ENCODE measurements around the gene GNG2.

GNG2 gene

DNA sequence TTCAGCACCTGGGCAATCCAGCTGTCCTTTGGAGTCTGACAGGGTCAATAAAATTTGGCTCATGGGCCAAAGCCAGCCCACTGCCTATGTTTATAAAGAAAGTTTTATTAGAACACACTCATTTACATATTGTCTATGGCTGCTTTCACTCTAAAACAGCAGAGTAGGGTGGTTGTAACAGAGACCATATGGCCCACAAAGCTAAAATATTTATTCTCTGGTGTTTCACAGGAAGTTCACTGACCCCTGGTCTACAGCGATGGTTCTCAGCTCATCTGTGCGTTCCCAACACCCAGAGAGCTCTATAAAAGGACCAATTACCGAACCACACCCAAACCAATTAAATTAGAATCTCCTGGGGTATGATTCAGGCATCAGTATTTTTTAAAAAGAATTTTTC lies 91.2 kb downstream of the GNG2 start (continued):
- TF ChIP-seq OVOL3 (tag by site-specific recombination; IDR thresholded peaks at IDR 0.05) = no peak
- no peak for TF ChIP-seq ZNF274 (IDR thresholded peaks at IDR 0.05; ENCODE audit: low read length)
- TF ChIP-seq ZNF274 (tag by site-specific recombination; IDR thresholded peaks at IDR 0.05; ENCODE audit: borderline replicate concordance) = no peak
- TF ChIP-seq ZNF350 (tag by site-specific recombination; IDR thresholded peaks at IDR 0.05) = no peak
- TF ChIP-seq, protein P1, sequence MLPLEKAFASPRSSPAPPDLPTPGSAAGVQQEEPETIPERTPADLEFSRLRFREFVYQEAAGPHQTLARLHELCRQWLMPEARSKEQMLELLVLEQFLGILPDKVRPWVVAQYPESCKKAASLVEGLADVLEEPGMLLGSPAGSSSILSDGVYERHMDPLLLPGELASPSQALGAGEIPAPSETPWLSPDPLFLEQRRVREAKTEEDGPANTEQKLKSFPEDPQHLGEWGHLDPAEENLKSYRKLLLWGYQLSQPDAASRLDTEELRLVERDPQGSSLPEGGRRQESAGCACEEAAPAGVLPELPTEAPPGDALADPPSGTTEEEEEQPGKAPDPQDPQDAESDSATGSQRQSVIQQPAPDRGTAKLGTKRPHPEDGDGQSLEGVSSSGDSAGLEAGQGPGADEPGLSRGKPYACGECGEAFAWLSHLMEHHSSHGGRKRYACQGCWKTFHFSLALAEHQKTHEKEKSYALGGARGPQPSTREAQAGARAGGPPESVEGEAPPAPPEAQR (tag by site-specific recombination; IDR thresholded peaks at IDR 0.05) = no peak
- no peak for TF ChIP-seq EGR2 (tag by site-specific recombination; IDR thresholded peaks at IDR 0.05; ENCODE audit: low read depth)
- no peak for TF ChIP-seq ZNF169 (tag by site-specific recombination; IDR thresholded peaks at IDR 0.05)
- TF ChIP-seq KLF16 (tag by site-specific recombination; IDR thresholded peaks at IDR 0.05) = no peak
- TF ChIP-seq PRDM1 (tag by site-specific recombination; IDR thresholded peaks at IDR 0.05) = no peak
- TF ChIP-seq ZIC2 (tag by site-specific recombination; IDR thresholded peaks at IDR 0.05) = no peak

DNA sequence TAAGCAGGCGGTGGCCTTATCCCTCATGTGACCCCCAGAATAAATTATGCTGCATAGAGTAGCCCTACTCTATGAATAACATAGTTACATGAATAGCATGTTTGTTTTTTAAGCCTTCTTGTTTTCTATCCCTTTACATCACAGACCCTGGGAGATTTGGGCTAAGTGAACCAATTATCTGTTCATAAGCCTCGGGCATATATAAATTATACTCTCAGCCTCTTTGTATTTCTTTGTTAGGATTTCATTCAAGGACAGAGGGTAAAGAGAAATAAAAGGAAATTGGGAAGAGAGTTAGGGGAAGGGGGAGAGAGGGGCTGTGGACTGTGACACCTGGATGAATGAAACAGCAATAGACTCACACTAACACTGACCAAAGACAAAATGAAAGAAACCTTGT lies 93.6 kb downstream of the GNG2 start:
- POLR2A ChIA-PET = no interaction called here
- Histone ChIP-seq H3K4me3 (ENCODE audit: low read depth, low read length) (no peak overlapping the region), H3K27ac (ENCODE audit: extremely low read depth, low read depth, low read length) (no peak overlapping the region), H3K9me3 (ENCODE audit: control insufficient read depth, insufficient read depth, low read depth, low read length) (no peaks in the 10 kb centered on the region), H3K4me1 (ENCODE audit: control insufficient read depth, insufficient read depth, low read length) (no peaks in the 10 kb centered on the region), H3K36me3 (ENCODE audit: control insufficient read depth in 2 of 2, insufficient read depth in 1 of 2, low read length in 2 of 2) (no peaks in the 10 kb centered on the region)
- TF ChIP-seq, protein P2, sequence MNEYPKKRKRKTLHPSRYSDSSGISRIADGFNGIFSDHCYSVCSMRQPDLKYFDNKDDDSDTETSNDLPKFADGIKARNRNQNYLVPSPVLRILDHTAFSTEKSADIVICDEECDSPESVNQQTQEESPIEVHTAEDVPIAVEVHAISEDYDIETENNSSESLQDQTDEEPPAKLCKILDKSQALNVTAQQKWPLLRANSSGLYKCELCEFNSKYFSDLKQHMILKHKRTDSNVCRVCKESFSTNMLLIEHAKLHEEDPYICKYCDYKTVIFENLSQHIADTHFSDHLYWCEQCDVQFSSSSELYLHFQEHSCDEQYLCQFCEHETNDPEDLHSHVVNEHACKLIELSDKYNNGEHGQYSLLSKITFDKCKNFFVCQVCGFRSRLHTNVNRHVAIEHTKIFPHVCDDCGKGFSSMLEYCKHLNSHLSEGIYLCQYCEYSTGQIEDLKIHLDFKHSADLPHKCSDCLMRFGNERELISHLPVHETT (tag by site-specific recombination; IDR thresholded peaks at IDR 0.05) = no peak
- TF ChIP-seq KLF10 (tag by site-specific recombination; IDR thresholded peaks at IDR 0.05) (no peak), ZNF121 (tag by site-specific recombination; IDR thresholded peaks at IDR 0.05) (no peak), ZNF544 (tag by site-specific recombination; IDR thresholded peaks at IDR 0.05) (no peak), ZNF391 (tag by site-specific recombination; IDR thresholded peaks at IDR 0.05; ENCODE audit: borderline replicate concordance, low read depth) (no peak), ZFP3 (tag by site-specific recombination; IDR thresholded peaks at IDR 0.05; ENCODE audit: low read depth) (no peak), ZNF221 (tag by site-specific recombination; IDR thresholded peaks at IDR 0.05; ENCODE audit: borderline replicate concordance) (no peak), PRDM1 (tag by site-specific recombination; IDR thresholded peaks at IDR 0.05) (no peak), HOXD13 (CRISPR knock-in tag; IDR thresholded peaks at IDR 0.05; ENCODE audit: borderline replicate concordance) (no peak), ZNF830 (tag by site-specific recombination; IDR thresholded peaks at IDR 0.05; ENCODE audit: low read depth) (no peak), ZNF837 (tag by site-specific recombination; IDR thresholded peaks at IDR 0.05) (no peak), ZNF843 (tag by site-specific recombination; IDR thresholded peaks at IDR 0.05) (no peak), ZNF433 (tag by site-specific recombination; IDR thresholded peaks at IDR 0.05; ENCODE audit: low read depth) (no peak)
- TF ChIP-seq, protein P3, sequence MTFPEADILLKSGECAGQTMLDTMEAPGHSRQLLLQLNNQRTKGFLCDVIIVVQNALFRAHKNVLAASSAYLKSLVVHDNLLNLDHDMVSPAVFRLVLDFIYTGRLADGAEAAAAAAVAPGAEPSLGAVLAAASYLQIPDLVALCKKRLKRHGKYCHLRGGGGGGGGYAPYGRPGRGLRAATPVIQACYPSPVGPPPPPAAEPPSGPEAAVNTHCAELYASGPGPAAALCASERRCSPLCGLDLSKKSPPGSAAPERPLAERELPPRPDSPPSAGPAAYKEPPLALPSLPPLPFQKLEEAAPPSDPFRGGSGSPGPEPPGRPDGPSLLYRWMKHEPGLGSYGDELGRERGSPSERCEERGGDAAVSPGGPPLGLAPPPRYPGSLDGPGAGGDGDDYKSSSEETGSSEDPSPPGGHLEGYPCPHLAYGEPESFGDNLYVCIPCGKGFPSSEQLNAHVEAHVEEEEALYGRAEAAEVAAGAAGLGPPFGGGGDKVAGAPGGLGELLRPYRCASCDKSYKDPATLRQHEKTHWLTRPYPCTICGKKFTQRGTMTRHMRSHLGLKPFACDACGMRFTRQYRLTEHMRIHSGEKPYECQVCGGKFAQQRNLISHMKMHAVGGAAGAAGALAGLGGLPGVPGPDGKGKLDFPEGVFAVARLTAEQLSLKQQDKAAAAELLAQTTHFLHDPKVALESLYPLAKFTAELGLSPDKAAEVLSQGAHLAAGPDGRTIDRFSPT (tag by site-specific recombination; IDR thresholded peaks at IDR 0.05) = no peak
- TF ChIP-seq, protein P4, sequence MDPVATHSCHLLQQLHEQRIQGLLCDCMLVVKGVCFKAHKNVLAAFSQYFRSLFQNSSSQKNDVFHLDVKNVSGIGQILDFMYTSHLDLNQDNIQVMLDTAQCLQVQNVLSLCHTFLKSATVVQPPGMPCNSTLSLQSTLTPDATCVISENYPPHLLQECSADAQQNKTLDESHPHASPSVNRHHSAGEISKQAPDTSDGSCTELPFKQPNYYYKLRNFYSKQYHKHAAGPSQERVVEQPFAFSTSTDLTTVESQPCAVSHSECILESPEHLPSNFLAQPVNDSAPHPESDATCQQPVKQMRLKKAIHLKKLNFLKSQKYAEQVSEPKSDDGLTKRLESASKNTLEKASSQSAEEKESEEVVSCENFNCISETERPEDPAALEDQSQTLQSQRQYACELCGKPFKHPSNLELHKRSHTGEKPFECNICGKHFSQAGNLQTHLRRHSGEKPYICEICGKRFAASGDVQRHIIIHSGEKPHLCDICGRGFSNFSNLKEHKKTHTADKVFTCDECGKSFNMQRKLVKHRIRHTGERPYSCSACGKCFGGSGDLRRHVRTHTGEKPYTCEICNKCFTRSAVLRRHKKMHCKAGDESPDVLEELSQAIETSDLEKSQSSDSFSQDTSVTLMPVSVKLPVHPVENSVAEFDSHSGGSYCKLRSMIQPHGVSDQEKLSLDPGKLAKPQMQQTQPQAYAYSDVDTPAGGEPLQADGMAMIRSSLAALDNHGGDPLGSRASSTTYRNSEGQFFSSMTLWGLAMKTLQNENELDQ (tag by site-specific recombination; IDR thresholded peaks at IDR 0.05; ENCODE audit: low read depth) = no peak
- TF ChIP-seq, protein P5, sequence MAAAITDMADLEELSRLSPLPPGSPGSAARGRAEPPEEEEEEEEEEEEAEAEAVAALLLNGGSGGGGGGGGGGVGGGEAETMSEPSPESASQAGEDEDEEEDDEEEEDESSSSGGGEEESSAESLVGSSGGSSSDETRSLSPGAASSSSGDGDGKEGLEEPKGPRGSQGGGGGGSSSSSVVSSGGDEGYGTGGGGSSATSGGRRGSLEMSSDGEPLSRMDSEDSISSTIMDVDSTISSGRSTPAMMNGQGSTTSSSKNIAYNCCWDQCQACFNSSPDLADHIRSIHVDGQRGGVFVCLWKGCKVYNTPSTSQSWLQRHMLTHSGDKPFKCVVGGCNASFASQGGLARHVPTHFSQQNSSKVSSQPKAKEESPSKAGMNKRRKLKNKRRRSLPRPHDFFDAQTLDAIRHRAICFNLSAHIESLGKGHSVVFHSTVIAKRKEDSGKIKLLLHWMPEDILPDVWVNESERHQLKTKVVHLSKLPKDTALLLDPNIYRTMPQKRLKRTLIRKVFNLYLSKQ (tag by site-specific recombination; IDR thresholded peaks at IDR 0.05; ENCODE audit: borderline replicate concordance) = no peak
- TF ChIP-seq, protein P6, sequence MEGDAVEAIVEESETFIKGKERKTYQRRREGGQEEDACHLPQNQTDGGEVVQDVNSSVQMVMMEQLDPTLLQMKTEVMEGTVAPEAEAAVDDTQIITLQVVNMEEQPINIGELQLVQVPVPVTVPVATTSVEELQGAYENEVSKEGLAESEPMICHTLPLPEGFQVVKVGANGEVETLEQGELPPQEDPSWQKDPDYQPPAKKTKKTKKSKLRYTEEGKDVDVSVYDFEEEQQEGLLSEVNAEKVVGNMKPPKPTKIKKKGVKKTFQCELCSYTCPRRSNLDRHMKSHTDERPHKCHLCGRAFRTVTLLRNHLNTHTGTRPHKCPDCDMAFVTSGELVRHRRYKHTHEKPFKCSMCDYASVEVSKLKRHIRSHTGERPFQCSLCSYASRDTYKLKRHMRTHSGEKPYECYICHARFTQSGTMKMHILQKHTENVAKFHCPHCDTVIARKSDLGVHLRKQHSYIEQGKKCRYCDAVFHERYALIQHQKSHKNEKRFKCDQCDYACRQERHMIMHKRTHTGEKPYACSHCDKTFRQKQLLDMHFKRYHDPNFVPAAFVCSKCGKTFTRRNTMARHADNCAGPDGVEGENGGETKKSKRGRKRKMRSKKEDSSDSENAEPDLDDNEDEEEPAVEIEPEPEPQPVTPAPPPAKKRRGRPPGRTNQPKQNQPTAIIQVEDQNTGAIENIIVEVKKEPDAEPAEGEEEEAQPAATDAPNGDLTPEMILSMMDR (tag by site-specific recombination; IDR thresholded peaks at IDR 0.05) = no peak
- CTCF ChIA-PET = interaction anchor here (0.6 kb wide), 1 partner anchor 139 kb away, joined by 3 read pairs; no protein-coding TSS in a partner anchor
